Duodenal mucosa (tissue), 2 donors: Measurements from ENCODE around the gene LIN7B.
"Not testable (repeated sequence)": the region's sequence is repeated elsewhere in the genome, so short reads cannot be mapped to it uniquely, and the experiment has no call there.

Experiments
- H3K27ac ChIP-seq: one replicate; pipeline ENCODE4 v1.7.0; 2013; ENCODE audit warnings: low read depth, low read length
- H3K27me3 ChIP-seq, 2 donors: one replicate each; pipeline ENCODE4 v1.7.0; 2013; ENCODE audit warnings: low read length in 2 of 2, control low read depth in 1 of 2; ENCODE audit not compliant: insufficient read depth in 2 of 2, control insufficient read depth in 1 of 2
- H3K36me3 ChIP-seq, 2 donors: one replicate each; pipeline ENCODE4 v1.7.0; 2013; ENCODE audit warnings: low read length in 2 of 2, control low read depth in 1 of 2; ENCODE audit not compliant: insufficient read depth in 2 of 2, control insufficient read depth in 1 of 2
- H3K4me1 ChIP-seq, 2 donors: one replicate each; pipeline ENCODE4 v1.7.0; 2013; ENCODE audit warnings: low read length in 2 of 2, control low read depth in 1 of 2; ENCODE audit not compliant: insufficient read depth in 2 of 2, control insufficient read depth in 1 of 2
- H3K4me3 ChIP-seq, 2 donors: one replicate each; pipeline ENCODE4 v1.7.0; 2013; ENCODE audit warnings: low read length in 2 of 2, low read depth in 1 of 2
- H3K9ac ChIP-seq, 2 donors: one replicate each; pipeline ENCODE4 v1.7.0; 2013; ENCODE audit warnings: low read length in 2 of 2, low read depth in 1 of 2
- H3K9me3 ChIP-seq, 2 donors: one replicate each; pipeline ENCODE4 v1.7.0; 2013; ENCODE audit warnings: low read length in 2 of 2, control low read depth in 1 of 2; ENCODE audit not compliant: control insufficient read depth in 1 of 2

The LIN7B gene

GRCh38 chr19:49120325-49120683 lies 6.1 kb downstream of the LIN7B start:
- H3K9me3 ChIP-seq: no peaks in the 10 kb centered on the region
- no peak overlapping the region for H3K27ac ChIP-seq
- peaks cover 26 to 30% of the 10 kb centered on the region in 2 donors for H3K4me1 ChIP-seq
- no peaks in the 10 kb centered on the region for H3K36me3 ChIP-seq
- peak overlapping the region in 1 of 2 donors; percentile 47 for H3K4me3 ChIP-seq
- peak overlapping the region in 1 of 2 donors; percentile 51 for H3K9ac ChIP-seq
- H3K27me3 ChIP-seq: peaks cover 0 to 6% of the 10 kb centered on the region in 2 donors

GRCh38 chr19:49120868-49121267 lies 6.7 kb downstream of the LIN7B start:
- no peak overlapping the region for H3K9ac ChIP-seq
- no peaks in the 10 kb centered on the region for H3K36me3 ChIP-seq
- no peak overlapping the region for H3K27ac ChIP-seq
- no peak overlapping the region for H3K4me3 ChIP-seq
- peaks cover 26 to 29% of the 10 kb centered on the region in 2 donors for H3K4me1 ChIP-seq
- H3K9me3 ChIP-seq: no peaks in the 10 kb centered on the region
- H3K27me3 ChIP-seq: peaks cover 0 to 6% of the 10 kb centered on the region in 2 donors

GRCh38 chr19:49121841-49122240 lies 7.7 kb downstream of the LIN7B start:
- not testable (repeated sequence) for H3K27me3 ChIP-seq, H3K4me3 ChIP-seq, H3K27ac ChIP-seq, H3K9me3 ChIP-seq, H3K9ac ChIP-seq, H3K36me3 ChIP-seq
- H3K4me1 ChIP-seq: peaks cover 21 to 26% of the 10 kb centered on the region in 2 donors

DNA sequence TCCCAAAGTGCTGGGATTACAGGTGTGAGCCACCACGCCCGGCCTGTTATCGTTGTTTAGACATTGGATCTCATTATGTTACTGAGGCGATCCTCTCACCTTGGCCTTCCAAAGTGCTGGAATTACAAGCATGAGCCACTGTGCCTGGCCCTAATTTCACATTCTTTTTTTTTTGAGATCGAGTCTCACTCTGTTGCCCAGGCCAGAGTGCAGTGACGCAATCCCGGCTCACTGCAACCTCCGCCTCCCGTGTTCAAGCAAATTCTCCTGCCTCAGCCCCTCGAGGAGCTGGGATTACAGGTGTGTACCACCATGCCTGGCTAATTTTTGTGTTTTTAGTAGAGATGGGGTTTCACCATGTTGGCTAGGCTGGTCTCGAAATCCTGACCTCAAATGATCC lies 9.1 kb downstream of the LIN7B start:
- H3K4me1 ChIP-seq: peaks cover 13% of the 10 kb centered on the region in 2 donors
- H3K9ac ChIP-seq, H3K27ac ChIP-seq, H3K36me3 ChIP-seq, H3K4me3 ChIP-seq, H3K9me3 ChIP-seq, H3K27me3 ChIP-seq: not testable (repeated sequence)

DNA sequence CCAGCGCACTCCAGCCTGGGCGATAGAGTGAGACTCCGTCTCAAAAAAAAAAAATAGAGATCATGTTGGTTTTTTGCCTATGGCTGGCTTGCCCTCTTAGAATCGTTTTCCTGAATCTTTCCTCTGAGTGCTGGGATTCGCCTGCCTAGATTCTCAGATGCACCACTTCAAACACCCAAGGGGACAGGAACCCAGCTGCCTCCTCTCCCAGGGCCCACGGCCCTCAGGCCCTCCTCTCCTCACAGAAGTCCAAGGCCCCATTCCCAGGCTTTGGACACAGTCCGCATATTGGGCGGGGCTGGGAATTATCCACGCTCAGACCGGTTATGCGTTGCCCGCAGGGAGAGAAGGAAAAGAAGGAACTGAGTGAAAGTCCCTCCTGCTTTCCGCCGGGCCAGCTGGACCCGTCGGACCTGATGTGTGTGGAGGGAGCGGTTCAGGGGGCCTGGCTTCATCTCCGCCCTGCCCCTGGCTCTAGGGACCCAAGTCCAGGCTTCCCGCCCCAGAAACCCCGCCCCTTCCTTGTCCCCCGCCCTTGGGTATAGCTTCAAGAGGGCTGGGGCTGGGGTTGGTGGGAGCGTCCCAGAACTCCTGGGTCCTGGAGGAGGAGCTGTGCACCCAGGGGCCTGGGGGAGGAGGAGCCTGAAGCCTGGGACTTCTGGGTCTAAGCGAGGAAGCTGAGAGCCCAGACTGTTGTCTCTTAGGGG lies 11.0 kb downstream of the LIN7B start:
- peak overlapping the region in 1 of 2 donors; percentile 45 for H3K4me3 ChIP-seq
- peak overlapping the region; percentile 58 for H3K27ac ChIP-seq
- H3K27me3 ChIP-seq: peaks cover 0 to 6% of the 10 kb centered on the region in 2 donors
- H3K9ac ChIP-seq: peak overlapping the region in 1 of 2 donors; percentile 51
- H3K36me3 ChIP-seq: no peaks in the 10 kb centered on the region
- H3K9me3 ChIP-seq: no peaks in the 10 kb centered on the region
- H3K4me1 ChIP-seq: peaks cover 13 to 18% of the 10 kb centered on the region in 2 donors

DNA sequence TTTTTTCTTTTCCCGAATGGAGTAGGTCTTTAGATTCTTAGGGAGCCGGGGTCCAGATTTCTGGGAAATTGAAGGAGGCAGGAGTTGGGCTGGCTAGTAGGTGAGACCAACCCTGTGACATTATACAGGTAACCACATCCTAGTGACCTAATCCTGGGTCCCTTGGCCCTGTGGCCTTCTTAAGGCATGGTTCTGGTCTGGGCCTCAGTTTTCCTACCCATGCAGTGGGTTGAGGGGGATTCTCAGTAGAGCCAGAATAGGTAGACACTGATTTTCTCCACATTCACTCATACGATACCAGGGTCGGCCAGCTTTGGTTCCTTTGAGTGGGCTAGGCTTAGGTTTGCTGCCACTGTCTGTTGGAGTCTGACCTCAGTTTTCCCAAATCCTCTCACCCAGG lies 12.4 kb downstream of the LIN7B start:
- Histone ChIP-seq H3K27ac (no peak overlapping the region), H3K27me3 (no peaks in the 10 kb centered on the region), H3K9me3 (no peaks in the 10 kb centered on the region), H3K4me3 (no peak overlapping the region), H3K9ac (no peak overlapping the region), H3K36me3 (no peaks in the 10 kb centered on the region), H3K4me1 (peaks cover 8 to 15% of the 10 kb centered on the region in 2 donors)

GRCh38 chr19:49127225-49127624 lies 13.1 kb downstream of the LIN7B start:
- H3K27me3 ChIP-seq, H3K9ac ChIP-seq, H3K36me3 ChIP-seq, H3K9me3 ChIP-seq, H3K27ac ChIP-seq: not testable (repeated sequence)
- peaks cover 8 to 15% of the 10 kb centered on the region in 2 donors for H3K4me1 ChIP-seq
- peak overlapping the region; percentile 57 to 70 for H3K4me3 ChIP-seq

- H3K27ac ChIP-seq: peak overlapping the region; percentile 56
Measured at GRCh38 chr19:49127674-49128544, 13.7 kb downstream of the LIN7B start.

GRCh38 chr19:49128545-49129237 lies 14.5 kb downstream of the LIN7B start:
- Histone ChIP-seq H3K27ac (no peak overlapping the region), H3K4me3 (peak overlapping the region; percentile 70 to 71), H3K9ac (no peak overlapping the region), H3K4me1 (peaks cover 8 to 19% of the 10 kb centered on the region in 2 donors), H3K27me3 (no peaks in the 10 kb centered on the region), H3K36me3 (no peaks in the 10 kb centered on the region), H3K9me3 (no peaks in the 10 kb centered on the region)

More at GRCh38 chr19:49127674-49128544, 13.7 kb downstream of the LIN7B start:
- H3K9me3 ChIP-seq: no peaks in the 10 kb centered on the region
- no peaks in the 10 kb centered on the region for H3K36me3 ChIP-seq
- peak overlapping the region; percentile 10 to 47 for H3K9ac ChIP-seq
- H3K4me1 ChIP-seq: peaks cover 8 to 15% of the 10 kb centered on the region in 2 donors
- H3K27me3 ChIP-seq: no peaks in the 10 kb centered on the region
- H3K4me3 ChIP-seq: peak overlapping the region; percentile 70 to 71

- H3K4me1 ChIP-seq: peaks cover 8 to 24% of the 10 kb centered on the region in 2 donors
- H3K9ac ChIP-seq: no peak overlapping the region
- H3K36me3 ChIP-seq: no peaks in the 10 kb centered on the region
- H3K4me3 ChIP-seq: no peak overlapping the region
- no peaks in the 10 kb centered on the region for H3K9me3 ChIP-seq
- H3K27ac ChIP-seq: no peak overlapping the region
- no peaks in the 10 kb centered on the region for H3K27me3 ChIP-seq
Measured at GRCh38 chr19:49129238-49129583, 15.0 kb downstream of the LIN7B start.
